ENCODE data around the gene IL16.

IL16 gene

DNA sequence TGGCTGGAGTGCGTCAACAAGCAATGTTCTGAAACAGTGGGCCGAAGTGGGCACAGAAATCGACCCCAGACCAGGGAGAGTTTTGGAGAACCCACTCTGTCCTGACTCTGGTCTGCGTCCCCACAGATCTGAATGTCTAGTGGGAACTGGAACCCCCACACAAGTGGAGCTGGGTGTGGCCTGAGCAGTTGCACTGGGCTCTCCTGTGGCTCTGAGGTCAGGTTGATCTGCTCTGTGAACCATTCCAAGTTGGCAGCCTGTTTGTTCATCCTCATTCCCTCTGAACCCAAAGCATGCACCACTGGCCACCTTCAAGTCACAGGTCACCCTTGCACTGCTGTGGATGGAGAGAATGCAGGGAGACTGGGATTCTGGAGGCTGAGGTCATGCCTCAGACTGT is 66.8 kb downstream of the IL16 start:
- DNase-seq (ENCODE audit: low spot score in 2 of 2) (no peak), ATAC-seq (ENCODE audit: low read depth) (no peak)
- Mint-ChIP-seq H3K4me3 (no peak overlapping the region), H3K27ac (no peak overlapping the region), H3K27me3 (peaks cover 5% of the 10 kb centered on the region), H3K36me3 (no peaks in the 10 kb centered on the region), H3K4me1 (peaks cover 19% of the 10 kb centered on the region), H3K9me3 (no peaks in the 10 kb centered on the region)

DNA sequence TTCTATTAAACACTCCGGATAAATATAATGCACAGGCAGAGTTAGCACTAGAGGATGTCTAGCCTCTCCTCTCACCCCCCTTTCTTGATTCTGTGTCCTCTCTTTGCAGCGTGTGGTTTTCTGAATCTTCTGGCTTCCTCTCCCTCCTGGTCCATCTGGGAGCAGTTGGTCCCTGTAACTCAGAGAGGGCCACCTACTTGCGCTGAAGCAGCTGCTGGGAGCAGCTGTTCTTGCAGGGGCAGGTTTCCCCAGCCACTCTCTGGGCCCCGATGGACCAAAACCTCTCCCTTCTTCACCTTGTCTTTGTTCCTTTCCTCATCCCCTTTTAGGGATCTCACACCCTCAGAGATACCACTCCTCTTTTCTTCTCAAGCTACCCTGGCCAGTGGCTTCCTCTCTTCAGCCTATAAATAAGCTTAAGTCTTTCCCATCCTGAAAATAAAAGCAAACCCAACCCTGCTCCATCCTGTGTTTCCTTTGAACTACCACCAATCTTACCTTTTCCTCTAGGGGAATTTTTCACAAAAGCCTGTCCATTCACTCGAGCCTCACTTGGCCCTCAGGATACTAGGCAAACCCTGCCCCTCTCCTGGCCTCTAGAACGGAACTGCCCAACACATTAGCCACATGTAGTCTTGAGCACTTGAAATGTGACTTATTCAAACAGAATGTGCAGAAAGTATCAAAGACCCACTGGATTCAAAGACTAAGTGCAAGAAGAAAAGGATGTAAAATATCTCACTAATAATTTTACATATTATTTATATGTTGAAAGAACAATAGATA is 67.6 kb downstream of the IL16 start:
- peaks cover 19% of the 10 kb centered on the region for H3K4me1 Mint-ChIP-seq
- no peak overlapping the region for H3K27ac Mint-ChIP-seq
- no peak for ATAC-seq (ENCODE audit: low read depth)
- H3K4me3 Mint-ChIP-seq, result no peak overlapping the region
- no peak for DNase-seq (ENCODE audit: low spot score in 2 of 2)
- H3K27me3 Mint-ChIP-seq, result peaks cover 3% of the 10 kb centered on the region
- H3K36me3 Mint-ChIP-seq, result no peaks in the 10 kb centered on the region
- no peaks in the 10 kb centered on the region for H3K9me3 Mint-ChIP-seq

DNA sequence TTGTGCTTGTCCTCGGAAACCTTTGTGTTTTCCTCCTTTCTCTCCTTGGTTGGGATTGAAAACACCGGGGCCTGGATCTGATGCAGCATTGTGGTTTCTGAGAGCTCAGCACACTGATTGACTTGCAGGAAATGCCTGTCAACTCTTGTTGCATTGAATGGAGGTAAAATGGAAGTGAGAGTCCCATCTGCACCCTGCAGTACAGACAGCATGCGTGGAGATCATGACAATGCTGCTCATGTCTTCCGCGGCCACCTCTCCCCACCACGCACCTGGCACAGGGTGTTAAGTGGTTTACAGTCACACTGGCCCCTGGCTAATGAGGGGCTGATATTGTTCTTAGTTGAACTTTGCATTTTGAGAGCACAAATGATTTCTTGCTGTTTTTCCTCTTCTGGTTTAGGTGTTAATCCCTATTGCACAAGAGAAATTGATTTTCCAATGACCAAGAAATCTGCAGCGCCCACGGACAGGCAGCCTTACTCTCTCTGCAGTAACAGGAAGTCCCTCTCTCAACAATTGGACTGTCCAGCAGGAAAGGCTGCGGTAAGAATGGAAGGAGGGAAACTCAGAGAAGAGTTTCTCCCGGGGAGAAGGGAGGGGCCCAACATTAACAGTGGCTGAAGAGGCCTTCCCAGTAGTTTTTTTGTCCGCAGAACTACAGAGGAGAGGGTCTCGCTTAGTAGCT is 68.7 kb downstream of the IL16 start:
- DNase-seq (ENCODE audit: low spot score in 2 of 2), result no peak
- peak; percentile 37 for ATAC-seq (ENCODE audit: low read depth)
- H3K9me3 Mint-ChIP-seq, result no peaks in the 10 kb centered on the region
- peaks cover 2% of the 10 kb centered on the region for H3K27me3 Mint-ChIP-seq
- no peaks in the 10 kb centered on the region for H3K36me3 Mint-ChIP-seq
- peak overlapping the region; percentile 81 for H3K4me3 Mint-ChIP-seq
- H3K27ac Mint-ChIP-seq, result no peak overlapping the region
- peaks cover 19% of the 10 kb centered on the region for H3K4me1 Mint-ChIP-seq

DNA sequence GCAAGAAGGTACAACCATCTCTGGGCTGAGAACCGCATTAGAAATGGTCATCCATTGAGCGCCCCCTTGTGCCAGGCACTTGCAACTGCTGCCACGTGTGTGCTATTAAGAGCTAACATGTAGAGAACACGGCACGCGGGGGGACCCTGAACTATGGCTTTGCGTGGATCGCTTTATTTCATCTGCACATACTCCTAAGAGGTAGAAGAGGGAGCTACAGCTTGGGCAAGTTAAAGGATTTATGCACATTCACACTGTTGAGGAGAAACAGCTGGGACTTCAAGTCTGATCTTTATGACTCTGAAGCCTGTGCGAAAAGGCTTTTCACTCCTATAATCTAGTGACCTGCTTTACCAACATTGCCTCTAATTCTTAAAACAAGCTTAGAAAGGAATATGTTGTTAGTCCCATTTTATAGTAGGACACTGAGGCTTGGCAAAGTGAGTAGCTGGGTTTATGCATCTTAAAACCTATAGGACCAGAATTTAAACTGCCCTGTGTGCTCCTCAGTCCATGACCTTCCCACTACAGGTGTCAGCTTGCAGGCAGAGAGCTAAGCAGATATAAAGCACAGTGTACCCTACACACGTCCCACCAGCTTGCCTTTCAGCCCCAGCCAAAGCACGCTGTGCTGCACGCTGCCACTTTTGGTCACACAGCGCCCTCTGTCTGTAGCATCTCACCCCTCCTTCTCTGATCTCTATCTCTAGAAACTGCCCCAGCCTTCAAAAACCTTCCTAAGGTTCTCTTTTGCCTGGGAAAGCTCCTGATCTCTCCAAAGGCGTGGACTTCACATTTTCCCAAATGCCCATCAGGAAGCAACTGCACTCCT is 69.5 kb downstream of the IL16 start:
- peaks cover 2% of the 10 kb centered on the region for H3K27me3 Mint-ChIP-seq
- H3K4me3 Mint-ChIP-seq, result peak overlapping the region; percentile 81
- no peaks in the 10 kb centered on the region for H3K36me3 Mint-ChIP-seq
- H3K27ac Mint-ChIP-seq, result no peak overlapping the region
- ATAC-seq (ENCODE audit: low read depth) (peak; percentile 90), DNase-seq (ENCODE audit: low spot score in 2 of 2) (peak; percentile 77 to 82)
- H3K4me1 Mint-ChIP-seq, result peaks cover 19% of the 10 kb centered on the region
- no peaks in the 10 kb centered on the region for H3K9me3 Mint-ChIP-seq

DNA sequence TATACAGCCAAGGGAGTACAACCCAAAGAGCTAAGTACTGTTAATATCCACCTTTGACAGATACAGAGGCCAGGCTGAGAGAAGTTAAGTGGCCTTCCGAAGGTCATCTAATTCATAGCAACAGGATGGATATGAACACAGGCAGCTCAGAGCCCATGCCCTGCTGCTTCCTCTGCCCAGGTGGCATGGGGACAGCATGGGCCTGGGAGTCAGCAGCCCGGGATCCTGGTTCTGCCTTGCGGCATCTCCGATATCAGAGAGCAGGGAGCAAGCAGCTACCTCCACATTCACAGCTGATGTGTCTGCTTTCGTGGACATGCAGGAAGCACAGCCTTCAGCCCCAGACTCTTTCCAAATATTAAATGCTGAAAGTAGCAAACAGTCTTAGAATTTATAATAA is 71.7 kb downstream of the IL16 start:
- peaks cover 2% of the 10 kb centered on the region for H3K27me3 Mint-ChIP-seq
- no peak overlapping the region for H3K4me3 Mint-ChIP-seq

DNA sequence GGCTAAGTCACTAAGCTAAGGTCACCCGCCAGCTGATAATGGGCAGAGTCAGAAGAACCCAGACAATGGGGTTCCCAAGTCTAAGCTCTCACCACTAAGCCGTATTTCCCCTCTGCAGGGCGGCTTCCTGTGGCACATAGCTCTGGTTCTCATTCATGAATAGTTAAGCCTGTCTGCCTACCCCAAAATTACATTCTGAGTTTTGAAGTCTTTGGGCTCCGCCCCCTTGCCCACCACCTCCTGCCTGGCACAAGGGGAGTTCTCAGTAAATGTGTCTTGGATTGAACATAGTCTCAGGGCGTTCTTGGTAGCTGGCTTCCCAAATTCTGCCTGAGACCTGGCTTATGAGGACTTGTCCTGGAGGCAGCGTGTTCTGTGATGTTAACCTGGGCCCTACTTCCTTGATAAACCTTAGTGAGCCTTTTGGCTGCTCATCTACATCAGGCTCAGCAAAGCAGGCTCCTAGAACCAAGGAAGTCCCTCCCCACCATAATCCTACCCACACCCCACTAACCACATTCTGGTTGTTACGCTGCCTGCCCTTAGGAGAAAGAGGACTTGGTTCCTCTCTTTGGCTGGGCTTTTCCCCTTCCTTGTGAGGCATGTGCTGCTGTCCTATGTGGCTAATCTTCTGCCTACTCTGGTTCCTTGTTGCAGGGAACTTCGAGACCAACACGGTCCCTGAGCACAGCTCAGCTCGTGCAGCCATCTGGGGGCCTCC is 72.4 kb downstream of the IL16 start:
- Mint-ChIP-seq H3K27ac (no peak overlapping the region), H3K4me1 (peaks cover 19% of the 10 kb centered on the region), H3K4me3 (no peak overlapping the region), H3K36me3 (no peaks in the 10 kb centered on the region), H3K9me3 (no peaks in the 10 kb centered on the region), H3K27me3 (peaks cover 2% of the 10 kb centered on the region)
- DNase-seq (ENCODE audit: low spot score in 2 of 2) (no peak), ATAC-seq (ENCODE audit: low read depth) (no peak)

More for the DNA sequence above, 71.7 kb downstream of the IL16 start:
- no peak for ATAC-seq (ENCODE audit: low read depth)
- Mint-ChIP-seq H3K27ac (no peak overlapping the region), H3K4me1 (peaks cover 19% of the 10 kb centered on the region), H3K9me3 (no peaks in the 10 kb centered on the region), H3K36me3 (no peaks in the 10 kb centered on the region)
- no peak for DNase-seq (ENCODE audit: low spot score in 2 of 2)

DNA sequence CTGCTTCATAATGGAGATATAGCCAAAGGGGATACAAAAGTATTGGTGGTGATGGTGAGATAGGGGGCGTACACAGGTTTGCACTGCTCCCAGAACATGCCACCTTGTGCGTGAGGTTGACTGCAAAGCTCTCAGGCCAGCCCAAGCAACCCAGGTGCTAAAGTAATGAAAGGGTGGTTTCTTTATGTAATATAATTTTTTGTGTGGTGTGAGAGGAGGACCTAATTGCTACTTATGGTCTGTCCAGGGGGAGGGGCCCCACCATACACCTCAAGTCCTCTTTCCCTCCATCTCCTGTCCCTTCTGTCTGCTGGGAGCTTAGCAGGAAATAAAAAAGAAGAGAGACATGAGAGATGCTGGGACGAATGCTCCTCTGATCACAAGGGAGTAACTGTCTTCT is 73.5 kb downstream of the IL16 start:
- DNase-seq (ENCODE audit: low spot score in 2 of 2) (no peak), ATAC-seq (ENCODE audit: low read depth) (no peak)
- H3K9me3 Mint-ChIP-seq, result no peaks in the 10 kb centered on the region
- H3K27ac Mint-ChIP-seq, result no peak overlapping the region
- H3K4me3 Mint-ChIP-seq, result no peak overlapping the region
- no peaks in the 10 kb centered on the region for H3K36me3 Mint-ChIP-seq
- peaks cover 21% of the 10 kb centered on the region for H3K4me1 Mint-ChIP-seq
- no peaks in the 10 kb centered on the region for H3K27me3 Mint-ChIP-seq

DNA sequence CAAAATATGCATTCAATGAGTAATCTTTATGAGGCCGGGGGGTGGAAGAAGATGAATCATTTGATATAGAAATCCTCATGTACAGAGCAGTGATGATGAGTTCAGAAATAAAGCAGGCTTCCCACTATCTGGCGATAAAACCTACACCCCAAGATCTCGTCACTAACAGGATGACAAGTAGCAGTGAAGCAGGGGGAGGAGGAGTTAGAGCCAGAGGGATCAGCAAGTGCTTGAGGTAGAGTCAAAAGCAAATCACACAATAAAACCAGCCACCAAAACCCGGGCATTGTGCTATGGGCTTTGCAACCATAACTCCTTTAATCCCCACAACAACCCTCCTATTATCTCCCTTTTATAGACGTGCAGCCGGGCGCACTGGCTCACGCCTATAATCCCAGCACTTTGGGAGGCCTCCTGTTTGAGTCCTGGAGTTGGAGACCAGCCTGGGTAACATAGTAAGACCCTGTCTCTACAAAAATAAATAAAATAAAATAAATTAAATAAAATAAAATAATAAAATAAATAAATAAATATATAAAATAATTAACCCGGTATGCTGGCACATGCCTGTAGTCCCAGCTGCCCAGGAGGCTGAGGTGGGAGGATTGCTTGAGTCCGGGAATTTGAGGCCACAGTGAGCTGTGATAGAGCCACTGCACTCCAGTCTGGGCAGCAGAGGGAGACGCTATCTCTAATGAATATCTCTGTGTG is 74.3 kb downstream of the IL16 start:
- DNase-seq (ENCODE audit: low spot score in 2 of 2) (no peak), ATAC-seq (ENCODE audit: low read depth) (no peak)
- H3K9me3 Mint-ChIP-seq, result no peaks in the 10 kb centered on the region
- H3K27me3 Mint-ChIP-seq, result no peaks in the 10 kb centered on the region
- H3K4me3 Mint-ChIP-seq, result no peak overlapping the region
- no peak overlapping the region for H3K27ac Mint-ChIP-seq
- H3K4me1 Mint-ChIP-seq, result peaks cover 15% of the 10 kb centered on the region
- H3K36me3 Mint-ChIP-seq, result no peaks in the 10 kb centered on the region

DNA sequence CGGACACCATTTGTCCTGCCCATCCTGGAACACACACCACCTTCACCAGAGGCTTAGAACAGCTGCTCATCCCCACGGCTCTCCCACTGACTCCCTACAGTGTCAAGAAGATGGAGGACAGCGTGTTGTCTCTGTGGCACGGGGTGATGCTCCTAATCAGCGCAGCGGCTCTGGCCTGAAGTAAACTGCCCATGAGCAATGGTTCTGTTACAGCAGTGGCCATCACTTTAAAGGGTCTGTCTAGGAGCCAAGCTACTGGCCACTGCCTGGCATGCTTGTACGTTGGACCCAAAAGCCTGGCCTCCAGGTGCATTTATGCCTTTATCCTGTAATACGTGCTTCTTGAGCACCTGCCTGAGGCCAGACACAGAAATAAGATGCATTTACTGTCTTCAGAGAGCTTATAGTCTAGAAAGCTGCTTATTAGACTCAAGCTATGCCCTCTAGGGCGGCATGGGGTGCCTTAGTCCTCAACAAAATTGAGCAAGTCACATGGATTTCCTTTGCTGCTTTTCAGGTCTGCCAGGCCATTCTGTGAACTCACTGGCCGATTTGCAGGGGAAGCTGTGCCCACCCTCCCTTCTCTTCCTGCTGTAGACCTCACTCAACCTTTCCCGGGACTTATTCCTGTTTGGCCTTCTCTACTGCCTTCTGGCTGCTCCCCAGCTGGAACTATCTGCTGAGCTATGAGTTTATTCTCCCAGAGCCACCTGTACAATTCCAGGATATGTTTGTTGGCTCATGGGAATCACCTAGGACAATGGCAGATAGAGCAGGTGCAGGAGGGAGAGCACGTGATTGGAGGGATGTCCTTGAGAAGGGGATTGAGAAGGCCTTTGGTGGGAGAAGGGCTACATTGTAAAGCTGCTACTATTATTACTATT is 75.3 kb downstream of the IL16 start:
- Mint-ChIP-seq H3K27me3 (no peaks in the 10 kb centered on the region), H3K27ac (no peak overlapping the region), H3K9me3 (peaks cover 3% of the 10 kb centered on the region), H3K4me1 (peaks cover 9% of the 10 kb centered on the region), H3K4me3 (no peak overlapping the region), H3K36me3 (peaks cover 2% of the 10 kb centered on the region)
- DNase-seq (ENCODE audit: low spot score in 2 of 2) (no peak), ATAC-seq (ENCODE audit: low read depth) (no peak)

DNA sequence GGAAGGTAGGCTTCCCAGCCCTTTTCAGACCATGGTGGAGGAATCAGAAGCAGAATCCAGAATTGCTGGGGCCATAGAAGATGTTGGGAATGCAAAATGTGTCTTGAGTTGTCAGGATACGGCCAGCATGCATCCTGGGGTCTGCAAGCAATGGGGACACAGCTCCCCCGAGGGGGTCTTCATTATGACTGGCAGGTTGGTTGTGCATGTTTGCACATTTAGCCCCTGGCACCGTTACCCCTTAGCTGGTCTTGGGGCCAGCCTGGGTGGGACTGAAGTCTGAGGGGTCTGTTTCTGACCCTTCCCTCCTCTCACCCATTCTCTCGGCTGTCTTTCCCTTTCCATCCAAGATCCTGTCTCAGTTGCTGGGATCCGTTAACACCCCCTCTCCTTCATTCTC is 76.5 kb downstream of the IL16 start:
- Mint-ChIP-seq H3K4me3 (no peak overlapping the region), H3K27me3 (no peaks in the 10 kb centered on the region), H3K27ac (no peak overlapping the region), H3K4me1 (peaks cover 9% of the 10 kb centered on the region), H3K36me3 (peaks cover 3% of the 10 kb centered on the region), H3K9me3 (peaks cover 4% of the 10 kb centered on the region)
- DNase-seq (ENCODE audit: low spot score in 2 of 2) (no peak), ATAC-seq (ENCODE audit: low read depth) (no peak)

DNA sequence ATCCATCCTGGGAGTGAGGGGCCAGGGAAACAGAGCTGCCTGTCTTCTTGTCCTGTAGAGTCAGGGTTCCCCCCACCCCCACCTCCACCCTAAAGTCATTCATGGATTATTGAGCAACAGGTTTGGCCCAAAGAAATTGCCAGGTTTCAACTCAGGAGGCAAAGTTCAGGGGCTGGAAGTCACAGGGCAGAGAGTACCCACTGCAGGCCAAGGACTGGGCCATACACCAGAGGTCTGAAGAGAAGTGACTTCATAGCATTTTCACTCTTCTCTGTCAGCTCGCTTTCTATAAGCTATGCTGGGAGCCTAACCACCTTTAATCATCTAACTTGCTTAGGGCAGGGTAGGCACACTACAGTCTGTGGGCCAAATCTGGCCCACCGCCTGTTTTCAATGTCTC is 77.2 kb downstream of the IL16 start:
- H3K9me3 Mint-ChIP-seq, result peaks cover 4% of the 10 kb centered on the region
- DNase-seq (ENCODE audit: low spot score in 2 of 2) (no peak), ATAC-seq (ENCODE audit: low read depth) (no peak)
- H3K27me3 Mint-ChIP-seq, result no peaks in the 10 kb centered on the region
- H3K4me3 Mint-ChIP-seq, result no peak overlapping the region
- H3K36me3 Mint-ChIP-seq, result peaks cover 3% of the 10 kb centered on the region
- no peak overlapping the region for H3K27ac Mint-ChIP-seq
- H3K4me1 Mint-ChIP-seq, result peaks cover 9% of the 10 kb centered on the region

DNA sequence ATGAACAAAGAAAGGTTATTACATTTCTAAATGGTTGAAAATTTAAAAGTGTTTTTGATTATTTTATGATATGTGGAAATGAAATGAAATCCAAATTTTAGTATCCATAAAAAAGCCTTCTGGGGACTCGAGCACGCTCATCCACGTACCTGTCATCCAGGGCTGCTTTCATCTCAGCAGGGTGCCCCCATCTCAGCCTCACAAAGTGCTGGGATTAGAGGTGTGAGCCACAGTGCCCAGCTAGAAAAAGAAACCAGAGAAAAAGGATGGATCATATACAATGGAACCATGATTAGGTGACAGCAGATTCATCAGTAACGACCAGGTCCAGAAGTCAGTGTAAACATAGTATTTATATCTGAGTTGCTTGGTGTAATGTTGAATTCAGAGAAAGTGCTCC is 77.6 kb downstream of the IL16 start:
- no peak overlapping the region for H3K4me3 Mint-ChIP-seq

More for the DNA sequence above, 77.6 kb downstream of the IL16 start:
- Mint-ChIP-seq H3K36me3 (peaks cover 4% of the 10 kb centered on the region), H3K27me3 (no peaks in the 10 kb centered on the region), H3K9me3 (peaks cover 4% of the 10 kb centered on the region), H3K27ac (no peak overlapping the region), H3K4me1 (peaks cover 12% of the 10 kb centered on the region)
- DNase-seq (ENCODE audit: low spot score in 2 of 2), result no peak
- no peak for ATAC-seq (ENCODE audit: low read depth)

All from memory B cell (primary cell).